Measurements from ENCODE around the gene MINDY1. TPM values are rescaled to one million over a fixed set of nuclear protein-coding genes. Genes with fewer than 3 reads are reported as not detected.

MINDY1 gene
- total RNA-seq, 1 donor from 2014 or later: 8.8 TPM

GRCh38 chr1:150961756-150962155 is 44.9 kb downstream of the MINDY1 start:
- no peak overlapping the region for H3K4me3 ChIP-seq (ENCODE audit: insufficient read depth, low read depth, low read length)
- Mint-ChIP-seq H3K4me3 (ENCODE audit: unreplicated experiment) (no peak overlapping the region), H3K9me3 (ENCODE audit: unreplicated experiment) (no peaks in the 10 kb centered on the region), H3K4me1 (ENCODE audit: low read depth, unreplicated experiment) (no peaks in the 10 kb centered on the region), H3K36me3 (ENCODE audit: low read depth, unreplicated experiment) (peaks cover 44% of the 10 kb centered on the region), H3K27me3 (ENCODE audit: low read depth, unreplicated experiment) (no peaks in the 10 kb centered on the region), H3K27ac (ENCODE audit: unreplicated experiment) (no peak overlapping the region)
- H3K36me3 ChIP-seq (ENCODE audit: insufficient read depth, low read length): peaks cover 57% of the 10 kb centered on the region
- DNase-seq (ENCODE audit: low read depth): no peak
- no peak for TF ChIP-seq EZH2 (IDR thresholded peaks at IDR 0.05; ENCODE audit: insufficient read depth, low read length)
- H3K79me2 ChIP-seq (ENCODE audit: insufficient read depth, low read length): peaks cover 4% of the 10 kb centered on the region
- H3K27ac ChIP-seq (ENCODE audit: low read depth, low read length): no peak overlapping the region
- no peaks in the 10 kb centered on the region for H3K9me3 ChIP-seq (ENCODE audit: insufficient read depth, low read depth, low read length)
- H3K27me3 ChIP-seq (ENCODE audit: insufficient read depth, low read length): no peaks in the 10 kb centered on the region
- peaks cover 18% of the 10 kb centered on the region for H4K20me1 ChIP-seq (ENCODE audit: insufficient read depth, low read length)
- no peak for FAIRE-seq
- H3K4me2 ChIP-seq (ENCODE audit: low read length): no peak overlapping the region
- no peak overlapping the region for H2AFZ ChIP-seq (ENCODE audit: low read depth, low read length)
- no peak overlapping the region for H3K9ac ChIP-seq (ENCODE audit: low read length)
- H3K4me1 ChIP-seq (ENCODE audit: insufficient read depth, low read length): no peaks in the 10 kb centered on the region

GRCh38 chr1:150960646-150961045 is 46.1 kb downstream of the MINDY1 start:
- Mint-ChIP-seq H3K4me1 (ENCODE audit: low read depth, unreplicated experiment) (no peaks in the 10 kb centered on the region), H3K27me3 (ENCODE audit: low read depth, unreplicated experiment) (no peaks in the 10 kb centered on the region), H3K9me3 (ENCODE audit: unreplicated experiment) (no peaks in the 10 kb centered on the region), H3K36me3 (ENCODE audit: low read depth, unreplicated experiment) (peaks cover 36% of the 10 kb centered on the region), H3K27ac (ENCODE audit: unreplicated experiment) (no peak overlapping the region), H3K4me3 (ENCODE audit: unreplicated experiment) (no peak overlapping the region)
- Histone ChIP-seq H2AFZ (ENCODE audit: low read depth, low read length) (no peak overlapping the region), H3K79me2 (ENCODE audit: insufficient read depth, low read length) (no peaks in the 10 kb centered on the region), H3K4me3 (ENCODE audit: insufficient read depth, low read depth, low read length) (no peak overlapping the region), H3K4me1 (ENCODE audit: insufficient read depth, low read length) (no peaks in the 10 kb centered on the region), H3K9ac (ENCODE audit: low read length) (no peak overlapping the region), H4K20me1 (ENCODE audit: insufficient read depth, low read length) (peaks cover 11% of the 10 kb centered on the region), H3K9me3 (ENCODE audit: insufficient read depth, low read depth, low read length) (no peaks in the 10 kb centered on the region), H3K36me3 (ENCODE audit: insufficient read depth, low read length) (peaks cover 47% of the 10 kb centered on the region), H3K4me2 (ENCODE audit: low read length) (no peak overlapping the region), H3K27me3 (ENCODE audit: insufficient read depth, low read length) (no peaks in the 10 kb centered on the region), H3K27ac (ENCODE audit: low read depth, low read length) (no peak overlapping the region)
- FAIRE-seq: no peak
- no peak for DNase-seq (ENCODE audit: low read depth)
- TF ChIP-seq EZH2 (IDR thresholded peaks at IDR 0.05; ENCODE audit: insufficient read depth, low read length): no peak
- TF ChIP-seq CTCF (IDR thresholded peaks at IDR 0.05; ENCODE audit: insufficient read depth, low read depth, low read length): no peak

- Histone ChIP-seq H3K4me3 (ENCODE audit: insufficient read depth, low read depth, low read length) (no peak overlapping the region), H3K36me3 (ENCODE audit: insufficient read depth, low read length) (peaks cover 35% of the 10 kb centered on the region), H3K9ac (ENCODE audit: low read length) (no peak overlapping the region), H3K9me3 (ENCODE audit: insufficient read depth, low read depth, low read length) (no peaks in the 10 kb centered on the region), H4K20me1 (ENCODE audit: insufficient read depth, low read length) (no peaks in the 10 kb centered on the region), H3K4me2 (ENCODE audit: low read length) (no peak overlapping the region), H3K27ac (ENCODE audit: low read depth, low read length) (no peak overlapping the region), H2AFZ (ENCODE audit: low read depth, low read length) (no peak overlapping the region), H3K4me1 (ENCODE audit: insufficient read depth, low read length) (no peaks in the 10 kb centered on the region), H3K27me3 (ENCODE audit: insufficient read depth, low read length) (no peaks in the 10 kb centered on the region), H3K79me2 (ENCODE audit: insufficient read depth, low read length) (no peaks in the 10 kb centered on the region)
- H3K36me3 Mint-ChIP-seq (ENCODE audit: low read depth, unreplicated experiment): peaks cover 20% of the 10 kb centered on the region
- no peak overlapping the region for H3K4me3 Mint-ChIP-seq (ENCODE audit: unreplicated experiment)
- no peak for DNase-seq (ENCODE audit: low read depth)
- no peak overlapping the region for H3K27ac Mint-ChIP-seq (ENCODE audit: unreplicated experiment)
- no peak for FAIRE-seq
- no peaks in the 10 kb centered on the region for H3K9me3 Mint-ChIP-seq (ENCODE audit: unreplicated experiment)
- no peak for TF ChIP-seq EZH2 (IDR thresholded peaks at IDR 0.05; ENCODE audit: insufficient read depth, low read length)
- no peaks in the 10 kb centered on the region for H3K27me3 Mint-ChIP-seq (ENCODE audit: low read depth, unreplicated experiment)
- no peaks in the 10 kb centered on the region for H3K4me1 Mint-ChIP-seq (ENCODE audit: low read depth, unreplicated experiment)
Observed at GRCh38 chr1:150957666-150958065, 49.0 kb downstream of the MINDY1 start.
